Loucy (cell line): Measurements from ENCODE around the gene FLRT2.

Experiments
- EZH2phosphoT487 ChIP-seq: fragments of 200-600 bp; IDR thresholded peaks from 2 replicates; pipeline ENCODE4 v1.6.1; 2018; ENCODE audit warnings: antibody characterized with exemption, mild to moderate bottlenecking, moderate library complexity, borderline replicate concordance
- TF ChIP-seq, protein P1 (sequence below): fragments of 200-600 bp; sonication (generic); conservative IDR thresholded peaks from 2 replicates; pipeline ENCODE4 v1.5.1; 2014; ENCODE audit warnings: mild to moderate bottlenecking, antibody characterized with exemption, low read length

DNA sequence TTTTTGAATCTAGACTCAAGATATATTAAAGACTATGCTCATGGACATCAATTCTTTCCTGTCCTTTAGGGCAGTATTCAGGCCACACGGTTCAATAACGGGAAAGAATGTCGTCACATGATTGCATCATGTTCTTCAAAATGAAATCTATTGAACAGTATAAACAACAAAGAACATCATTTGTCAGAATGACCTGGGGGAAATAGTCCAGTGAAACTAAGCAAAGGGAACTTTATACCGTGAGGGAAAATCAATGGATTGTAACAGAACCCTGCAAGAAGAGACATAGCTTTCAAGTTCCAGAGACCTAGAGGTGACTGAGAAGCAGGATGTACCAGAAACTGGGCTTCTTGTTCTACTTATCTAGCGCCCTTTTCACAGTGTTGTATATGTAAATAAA is 32.7 kb downstream of the FLRT2 start:
- TF ChIP-seq, protein P1, sequence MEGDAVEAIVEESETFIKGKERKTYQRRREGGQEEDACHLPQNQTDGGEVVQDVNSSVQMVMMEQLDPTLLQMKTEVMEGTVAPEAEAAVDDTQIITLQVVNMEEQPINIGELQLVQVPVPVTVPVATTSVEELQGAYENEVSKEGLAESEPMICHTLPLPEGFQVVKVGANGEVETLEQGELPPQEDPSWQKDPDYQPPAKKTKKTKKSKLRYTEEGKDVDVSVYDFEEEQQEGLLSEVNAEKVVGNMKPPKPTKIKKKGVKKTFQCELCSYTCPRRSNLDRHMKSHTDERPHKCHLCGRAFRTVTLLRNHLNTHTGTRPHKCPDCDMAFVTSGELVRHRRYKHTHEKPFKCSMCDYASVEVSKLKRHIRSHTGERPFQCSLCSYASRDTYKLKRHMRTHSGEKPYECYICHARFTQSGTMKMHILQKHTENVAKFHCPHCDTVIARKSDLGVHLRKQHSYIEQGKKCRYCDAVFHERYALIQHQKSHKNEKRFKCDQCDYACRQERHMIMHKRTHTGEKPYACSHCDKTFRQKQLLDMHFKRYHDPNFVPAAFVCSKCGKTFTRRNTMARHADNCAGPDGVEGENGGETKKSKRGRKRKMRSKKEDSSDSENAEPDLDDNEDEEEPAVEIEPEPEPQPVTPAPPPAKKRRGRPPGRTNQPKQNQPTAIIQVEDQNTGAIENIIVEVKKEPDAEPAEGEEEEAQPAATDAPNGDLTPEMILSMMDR: no peak
- no peak for TF ChIP-seq EZH2phosphoT487
